Measurements from ENCODE around the gene TAF4B.
"Not testable (repeated sequence)": the region's sequence is repeated elsewhere in the genome, so short reads cannot be mapped to it uniquely, and the experiment has no call there.

The TAF4B gene, protein sequence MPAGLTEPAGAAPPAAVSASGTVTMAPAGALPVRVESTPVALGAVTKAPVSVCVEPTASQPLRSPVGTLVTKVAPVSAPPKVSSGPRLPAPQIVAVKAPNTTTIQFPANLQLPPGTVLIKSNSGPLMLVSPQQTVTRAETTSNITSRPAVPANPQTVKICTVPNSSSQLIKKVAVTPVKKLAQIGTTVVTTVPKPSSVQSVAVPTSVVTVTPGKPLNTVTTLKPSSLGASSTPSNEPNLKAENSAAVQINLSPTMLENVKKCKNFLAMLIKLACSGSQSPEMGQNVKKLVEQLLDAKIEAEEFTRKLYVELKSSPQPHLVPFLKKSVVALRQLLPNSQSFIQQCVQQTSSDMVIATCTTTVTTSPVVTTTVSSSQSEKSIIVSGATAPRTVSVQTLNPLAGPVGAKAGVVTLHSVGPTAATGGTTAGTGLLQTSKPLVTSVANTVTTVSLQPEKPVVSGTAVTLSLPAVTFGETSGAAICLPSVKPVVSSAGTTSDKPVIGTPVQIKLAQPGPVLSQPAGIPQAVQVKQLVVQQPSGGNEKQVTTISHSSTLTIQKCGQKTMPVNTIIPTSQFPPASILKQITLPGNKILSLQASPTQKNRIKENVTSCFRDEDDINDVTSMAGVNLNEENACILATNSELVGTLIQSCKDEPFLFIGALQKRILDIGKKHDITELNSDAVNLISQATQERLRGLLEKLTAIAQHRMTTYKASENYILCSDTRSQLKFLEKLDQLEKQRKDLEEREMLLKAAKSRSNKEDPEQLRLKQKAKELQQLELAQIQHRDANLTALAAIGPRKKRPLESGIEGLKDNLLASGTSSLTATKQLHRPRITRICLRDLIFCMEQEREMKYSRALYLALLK

GRCh38 chr18:26226229-26227050 is at the start of gene TAF4B:
TSS of gene TAF4B (plus strand) at chr18:26226445. CDS start at chr18:26226934, 489 bp downstream.
- DNase-seq: peak; percentile 40

GRCh38 chr18:26181343-26181826 is 44.9 kb upstream of the TAF4B start:
- DNase-seq: no peak

DNA sequence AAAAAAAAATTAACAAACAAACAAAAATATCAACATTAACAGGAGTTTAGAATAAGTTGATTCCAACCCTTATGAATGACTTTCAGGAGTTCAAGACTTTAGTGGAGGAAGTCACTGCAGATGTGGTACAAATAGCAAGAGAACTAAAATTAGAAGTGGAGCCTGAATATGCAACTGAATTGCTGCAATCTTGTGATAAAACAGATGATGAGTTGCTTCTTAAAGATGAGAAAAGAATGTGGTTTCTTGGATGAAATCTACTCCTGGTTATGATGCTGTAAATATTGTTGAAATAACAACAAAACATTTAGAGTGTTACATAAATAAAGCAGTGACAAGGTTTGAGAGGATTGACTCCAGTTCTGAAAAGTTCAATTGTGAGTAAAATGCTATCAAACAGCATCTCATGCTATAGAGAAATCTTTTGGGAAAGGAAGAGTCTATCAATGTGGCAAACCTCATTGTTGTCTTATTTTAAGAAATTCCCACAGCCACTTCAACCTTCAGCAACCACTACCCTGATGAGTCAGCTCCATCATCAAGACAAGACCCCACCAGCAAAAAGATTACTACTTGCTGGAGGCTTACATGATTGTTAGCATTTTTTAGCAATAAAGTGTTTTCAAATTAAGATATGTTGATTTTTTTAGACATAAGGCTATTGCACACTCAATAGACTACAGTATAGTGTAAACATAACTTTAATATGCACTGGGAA is 42.7 kb upstream of the TAF4B start:
- no peak for DNase-seq

- DNase-seq: no peak
These were observed 41.0 kb upstream of the TAF4B start for GRCh38 chr18:26185267-26185666.

DNA sequence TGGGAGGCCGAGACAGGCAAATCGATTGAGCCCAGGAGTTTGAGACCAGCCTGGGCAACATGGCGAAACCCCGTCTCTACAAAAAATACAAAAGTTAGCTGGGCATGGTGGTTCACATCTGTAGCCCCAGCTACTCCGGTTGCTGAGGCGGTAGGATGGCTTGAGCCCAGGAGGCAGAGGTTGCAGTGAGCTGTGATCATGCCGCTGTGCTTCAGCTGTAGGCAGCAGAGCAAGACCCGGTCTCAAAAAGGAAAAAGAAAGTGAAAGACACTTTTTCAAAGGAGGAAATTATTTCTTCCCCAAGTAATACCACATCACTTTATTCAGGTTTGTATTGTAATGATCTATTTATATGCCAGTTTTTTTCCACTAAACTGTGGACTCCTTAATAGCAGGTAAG is 35.7 kb upstream of the TAF4B start:
- no peak for DNase-seq

- DNase-seq: no peak
These were observed 34.0 kb upstream of the TAF4B start for GRCh38 chr18:26192233-26192632.

- DNase-seq: no peak
These were observed 29.6 kb upstream of the TAF4B start for GRCh38 chr18:26196605-26197004.

GRCh38 chr18:26202001-26202400 is 24.2 kb upstream of the TAF4B start:
- not testable (repeated sequence) for DNase-seq

GRCh38 chr18:26205318-26205717 is 20.9 kb upstream of the TAF4B start:
- DNase-seq: no peak

GRCh38 chr18:26206488-26206887 is 19.8 kb upstream of the TAF4B start:
- DNase-seq: no peak

GRCh38 chr18:26207937-26208336 is 18.3 kb upstream of the TAF4B start:
- DNase-seq: no peak

GRCh38 chr18:26208977-26209376 is 17.3 kb upstream of the TAF4B start:
- no peak for DNase-seq

GRCh38 chr18:26210147-26210546 is 16.1 kb upstream of the TAF4B start:
- DNase-seq: no peak

- no peak for DNase-seq
These were observed 10.8 kb upstream of the TAF4B start for GRCh38 chr18:26215247-26215970.

- DNase-seq: no peak
These were observed 1.1 kb upstream of the TAF4B start for GRCh38 chr18:26225022-26225693.

GRCh38 chr18:26225915-26226228 is 373 bp upstream of the TAF4B start:
- no peak for DNase-seq

- no peak for DNase-seq
These were observed 916 bp downstream of the TAF4B start for GRCh38 chr18:26227051-26227670.

- DNase-seq: no peak
These were observed 2.5 kb downstream of the TAF4B start for GRCh38 chr18:26228562-26229260.

GRCh38 chr18:26230497-26230896 is 4.3 kb downstream of the TAF4B start:
- DNase-seq: no peak

GRCh38 chr18:26233208-26233607 is 7.0 kb downstream of the TAF4B start:
- no peak for DNase-seq
